Non-pigmented ciliary epithelial cell (primary cell): ENCODE results near the gene CASR.
"Not testable (repeated sequence)": the region's sequence is repeated elsewhere in the genome, so short reads cannot be mapped to it uniquely, and the experiment has no call there.

Experiments
- DNase-seq: peaks from one replicate; pipeline ENCODE4 v3.0.0-alpha.2; 2010; ENCODE audit warnings: low read depth

CASR gene

DNA sequence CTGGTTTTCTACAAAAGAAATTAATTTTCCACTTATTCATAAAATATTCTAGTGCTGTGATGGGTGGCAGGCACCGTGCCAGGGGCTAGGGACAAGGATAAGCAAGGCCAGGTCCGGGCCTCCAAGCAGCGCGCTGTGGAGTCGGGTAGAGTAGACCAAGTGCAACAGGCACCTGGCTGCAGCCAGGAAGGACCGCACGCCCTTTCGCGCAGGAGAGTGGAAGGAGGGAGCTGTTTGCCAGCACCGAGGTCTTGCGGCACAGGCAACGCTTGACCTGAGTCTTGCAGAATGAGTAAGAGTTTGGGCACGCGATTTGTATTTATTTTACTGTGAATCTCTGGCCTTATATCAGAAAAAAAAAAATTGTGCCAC is at the start of gene CASR:
Gene CASR (plus strand): TSS at position 148 of the 372 bp plus-strand sequence. CDS start 70,522 bp downstream, outside the sequence.
- DNase-seq = no peak

DNA sequence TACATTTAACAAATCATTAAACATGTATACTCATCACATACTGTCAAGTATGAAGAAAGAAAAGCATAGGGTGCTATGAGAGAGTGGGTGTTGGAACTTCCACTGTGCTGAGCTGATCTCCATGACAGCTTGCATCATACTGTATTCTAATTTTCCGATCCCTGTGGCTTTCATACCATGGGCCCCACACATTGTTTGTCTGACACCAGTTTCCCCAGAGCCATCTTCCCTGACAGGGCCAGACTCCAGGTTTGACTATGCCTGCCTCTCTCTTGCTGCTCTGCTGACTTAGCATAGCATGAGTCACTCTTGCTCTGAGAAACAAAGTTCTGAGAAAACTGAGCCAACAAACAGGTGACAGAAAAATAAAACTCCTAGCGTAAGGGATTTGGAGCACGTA is 37.0 kb upstream of the CASR start:
- no peak for DNase-seq

DNA sequence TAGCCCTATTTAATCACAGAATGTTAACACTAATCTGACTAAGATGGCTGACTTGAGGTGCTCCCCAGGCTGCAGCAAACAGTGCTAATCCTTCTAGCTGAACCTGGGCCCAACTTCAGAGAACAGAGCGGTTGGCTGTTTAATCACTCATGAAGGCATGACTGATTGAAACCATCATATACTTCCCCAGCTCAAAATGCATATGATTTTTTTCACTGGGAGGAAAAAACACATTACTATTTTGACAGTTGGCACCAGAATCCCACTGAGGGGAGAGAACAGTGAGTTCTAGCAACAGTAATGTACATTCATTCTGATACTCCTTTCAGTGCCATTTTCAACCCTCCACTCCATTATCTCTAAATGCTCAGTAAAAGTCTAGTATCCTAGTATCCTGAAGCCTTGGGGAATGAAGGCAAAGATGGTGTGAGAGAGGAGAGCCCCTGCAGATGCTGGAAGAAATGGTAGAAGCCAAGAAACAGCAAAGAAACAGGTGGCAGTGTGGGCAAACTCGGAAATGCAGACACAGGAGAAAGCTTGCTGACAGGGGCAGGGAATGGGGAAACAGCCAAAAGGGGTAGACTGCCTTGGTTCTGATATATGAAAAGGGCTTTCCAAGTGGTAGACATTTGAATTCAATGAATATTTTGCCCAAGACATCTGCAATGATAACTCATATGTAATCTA is 34.4 kb upstream of the CASR start:
- no peak for DNase-seq

DNA sequence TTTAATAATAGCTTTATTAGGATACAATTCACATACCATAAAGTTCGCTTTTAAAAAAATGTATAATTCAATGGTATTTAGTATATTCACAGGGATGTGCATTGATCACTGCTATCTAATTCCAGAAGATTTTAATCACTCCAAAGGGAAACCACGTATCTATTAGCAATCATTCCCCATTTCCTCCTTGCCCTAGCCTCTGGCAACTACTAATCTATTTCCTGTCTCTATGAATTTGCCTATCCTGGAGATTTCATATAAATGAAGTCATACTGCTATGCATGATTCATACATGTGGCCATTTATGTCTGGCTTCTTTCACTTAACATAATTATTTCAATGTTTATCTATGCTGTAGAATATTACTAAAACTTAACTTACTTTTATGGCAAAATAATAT is 32.0 kb upstream of the CASR start:
- DNase-seq = peak; percentile 15

GRCh38 chr3:122164983-122165382 is 18.5 kb upstream of the CASR start:
- DNase-seq = not testable (repeated sequence)

GRCh38 chr3:122167630-122168029 is 15.8 kb upstream of the CASR start:
- DNase-seq = no peak

GRCh38 chr3:122168044-122168443 is 15.4 kb upstream of the CASR start:
- no peak for DNase-seq

DNA sequence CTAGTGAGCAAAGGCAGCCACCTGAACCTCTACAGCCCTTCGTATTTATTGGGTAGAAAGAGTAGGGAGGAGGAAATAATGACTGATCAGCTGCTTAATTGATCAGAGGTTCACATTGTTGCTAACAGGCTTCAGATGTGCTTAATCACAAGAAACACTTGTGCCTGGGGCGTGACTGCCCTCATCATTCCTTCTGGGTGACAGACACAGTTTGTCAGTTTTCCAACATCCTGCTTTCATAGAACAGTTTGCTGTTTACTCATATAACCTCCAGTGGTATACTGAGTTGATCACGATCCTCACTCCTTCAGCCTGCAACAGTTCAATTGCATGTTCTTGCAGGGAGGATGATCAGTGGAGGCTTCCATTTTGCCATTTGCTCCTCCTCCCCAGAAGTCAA is 13.6 kb upstream of the CASR start:
- no peak for DNase-seq

- DNase-seq = not testable (repeated sequence)
These were observed 12.1 kb upstream of the CASR start for GRCh38 chr3:122171361-122171760.

DNA sequence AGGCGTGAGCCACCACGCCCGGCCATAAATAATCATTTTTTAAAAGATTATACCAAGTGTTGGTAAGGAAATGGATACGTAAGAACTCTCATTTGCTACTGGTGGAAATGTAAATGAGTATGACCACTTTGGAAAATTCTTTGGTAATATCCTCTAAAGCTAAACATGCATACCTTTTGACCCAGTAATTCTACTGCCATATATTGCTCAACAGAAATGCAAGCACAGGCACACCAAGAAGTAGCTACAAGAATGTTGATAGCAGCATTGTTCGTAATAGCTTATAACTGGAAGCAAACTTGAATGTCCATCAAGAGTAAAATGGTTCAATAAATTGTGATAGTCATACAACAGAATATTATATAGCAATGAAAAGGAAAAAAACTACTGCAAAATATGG is 4.8 kb upstream of the CASR start:
- DNase-seq = no peak

GRCh38 chr3:122183893-122184590 is 574 bp downstream of the CASR start:
- DNase-seq = no peak

DNA sequence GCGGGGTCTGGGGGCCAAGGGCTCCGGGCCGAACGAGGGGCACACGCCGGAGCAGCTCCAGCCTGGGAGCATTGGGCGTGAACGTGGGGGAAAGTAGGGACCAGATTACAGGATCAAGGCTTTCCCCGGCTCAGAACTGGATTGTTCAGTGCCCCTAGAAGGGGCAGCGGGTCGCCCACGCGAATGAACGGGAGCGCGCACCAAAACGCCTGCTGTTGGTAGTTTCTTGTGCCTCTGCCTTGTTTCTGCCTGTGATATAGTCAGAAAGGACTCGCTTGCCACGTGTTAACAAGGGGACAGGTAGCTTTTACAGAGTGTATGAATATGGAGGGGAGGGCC is 1.1 kb downstream of the CASR start:
- no peak for DNase-seq

DNA sequence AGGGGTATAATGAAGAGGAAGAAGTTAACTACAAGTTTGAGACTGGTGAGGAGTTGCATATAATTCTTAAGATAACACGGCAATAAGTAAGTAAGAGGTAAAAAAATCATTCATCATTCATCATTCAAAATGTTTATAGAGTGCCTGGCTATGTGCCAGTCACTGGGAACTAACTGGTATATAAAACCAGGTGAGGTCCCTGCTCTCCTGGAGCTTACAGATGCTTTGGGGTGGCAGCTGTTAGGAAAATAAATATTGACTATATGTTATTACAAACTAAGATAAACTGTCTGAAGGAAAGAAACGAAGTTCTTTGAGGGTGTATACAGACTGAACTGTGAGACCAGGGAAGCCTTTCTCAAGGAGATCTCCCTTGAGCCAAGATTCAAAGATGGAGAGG is 2.9 kb downstream of the CASR start:
- DNase-seq = no peak

- DNase-seq = no peak
These were observed 5.3 kb downstream of the CASR start for GRCh38 chr3:122188737-122189136.

- DNase-seq = no peak
These were observed 5.9 kb downstream of the CASR start for GRCh38 chr3:122189357-122189756.

DNA sequence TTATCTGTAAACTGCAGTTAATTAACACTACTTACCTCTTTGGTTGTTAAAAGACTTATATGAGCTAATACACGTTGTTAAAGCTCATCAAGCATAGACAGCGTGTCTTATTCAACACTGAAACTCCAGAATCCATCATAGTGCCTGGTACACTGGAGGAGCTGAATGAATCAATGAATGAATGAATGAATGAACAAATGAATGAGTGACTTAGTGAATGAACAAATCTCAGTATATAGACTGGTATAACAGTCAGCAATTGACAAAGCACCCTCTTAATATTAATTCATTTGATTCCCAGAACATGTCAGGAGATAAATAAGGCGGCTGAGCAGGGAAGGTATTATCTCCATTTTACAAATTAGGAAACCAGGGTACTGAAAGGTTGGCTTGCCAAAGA is 7.1 kb downstream of the CASR start:
- DNase-seq = no peak

DNA sequence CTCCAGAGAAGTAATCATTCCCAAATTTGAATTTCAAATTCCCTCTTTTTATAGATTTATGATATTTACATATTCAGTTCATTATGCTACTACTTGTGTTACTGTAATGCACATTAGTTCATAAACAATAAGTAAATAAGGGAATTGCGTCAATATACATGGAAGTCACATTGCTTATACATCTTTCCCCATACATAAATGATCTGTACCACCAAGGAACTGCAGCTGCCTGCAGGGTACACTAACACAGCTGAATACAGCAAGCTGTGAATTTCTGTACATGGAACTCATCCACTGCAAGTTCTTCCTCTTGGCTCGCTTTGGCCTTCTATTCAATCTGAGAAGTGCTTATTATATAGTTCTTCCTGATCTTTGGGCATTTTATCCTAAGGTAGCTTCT is 15.5 kb downstream of the CASR start:
- no peak for DNase-seq

GRCh38 chr3:122199552-122199951 is 16.1 kb downstream of the CASR start:
- no peak for DNase-seq

- DNase-seq = no peak
These were observed 17.2 kb downstream of the CASR start for GRCh38 chr3:122200661-122201060.

DNA sequence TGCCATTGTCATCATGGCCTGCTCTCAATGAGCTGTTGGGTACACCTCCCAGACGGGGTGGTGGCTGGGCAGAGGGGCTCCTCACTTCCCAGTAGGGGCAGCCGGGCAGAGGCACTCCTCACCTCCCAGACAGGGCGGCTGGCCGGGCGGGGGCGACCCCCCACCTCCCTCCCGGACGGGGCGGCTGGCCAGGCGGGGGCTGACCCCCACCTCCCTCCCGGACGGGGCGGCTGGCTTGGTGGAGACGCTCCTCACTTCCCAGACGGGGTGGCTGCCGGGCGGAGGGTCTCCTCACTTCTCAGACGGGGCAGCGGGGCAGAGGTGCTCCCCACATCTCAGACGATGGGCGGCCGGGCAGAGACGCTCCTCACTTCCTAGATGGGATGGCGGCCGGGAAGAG is 18.0 kb downstream of the CASR start:
- DNase-seq = not testable (repeated sequence)

DNA sequence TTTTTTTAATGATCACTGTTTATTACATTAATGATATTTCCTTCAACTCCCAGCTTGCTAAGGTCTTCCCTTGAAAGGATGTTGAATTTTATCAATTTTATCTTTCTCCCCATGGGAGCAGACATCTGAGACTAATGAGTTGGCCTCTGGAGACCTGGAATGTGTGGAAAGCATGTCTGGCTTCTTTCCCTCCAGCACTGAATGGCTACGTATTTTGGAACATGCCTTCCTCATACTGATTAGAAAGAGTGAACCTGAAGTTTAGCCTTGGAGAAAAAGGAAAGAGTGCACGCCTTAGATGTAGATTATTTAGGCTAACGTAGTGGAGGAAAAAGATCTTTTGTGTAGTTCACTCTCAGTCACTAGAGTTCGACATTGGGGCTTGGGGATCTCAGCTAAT is 25.1 kb downstream of the CASR start:
- no peak for DNase-seq

GRCh38 chr3:122213650-122214049 is 30.2 kb downstream of the CASR start:
- no peak for DNase-seq

DNA sequence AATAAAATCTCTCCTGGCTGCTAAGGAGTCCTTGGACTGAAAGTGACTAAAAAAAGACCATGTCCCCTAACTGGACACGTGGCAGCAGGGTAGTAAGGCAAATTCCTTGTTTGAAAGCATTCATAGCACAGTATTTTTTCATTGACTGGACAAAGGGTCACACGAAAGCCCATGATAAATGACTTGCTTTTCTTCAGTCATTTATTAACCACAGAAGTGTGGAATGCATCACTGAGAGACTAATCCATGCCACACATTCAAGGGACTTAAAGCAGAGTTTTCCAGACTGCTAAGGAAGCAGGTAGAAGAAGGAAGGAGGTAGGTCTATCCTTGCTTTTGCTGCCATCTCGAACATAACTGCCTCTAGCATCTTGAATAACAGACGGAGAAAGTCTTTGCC is 31.2 kb downstream of the CASR start:
- DNase-seq = no peak
